Fibroblast of lung (primary cell): ENCODE data around the gene GSTT2. TPM values are rescaled to one million over a fixed set of nuclear protein-coding genes. Genes with fewer than 3 reads are reported as not detected.
"Not testable (repeated sequence)": the region's sequence is repeated elsewhere in the genome, so short reads cannot be mapped to it uniquely, and the experiment has no call there.

Experiments
- DNase-seq, 2 donors: peaks; one replicate each; pipeline versions ENCODE4 v3.0.0 to v3.0.0-alpha.2; 2010; ENCODE audit warnings: low read depth in 2 of 2
- H2AFZ ChIP-seq: 2 replicates; pipeline ENCODE4 v1.5.1; 2012; ENCODE audit warnings: low read length, control low read depth, inconsistent platforms
- H3K27ac ChIP-seq: 2 replicates; pipeline ENCODE4 v1.5.1; 2011; ENCODE audit warnings: low read length, control low read depth; ENCODE audit not compliant: insufficient read depth
- H3K27me3 ChIP-seq: 2 replicates; pipeline ENCODE4 v1.5.1; 2011; ENCODE audit warnings: mild to moderate bottlenecking, low read length; ENCODE audit not compliant: control insufficient read depth, insufficient read depth
- H3K36me3 ChIP-seq: 2 replicates; pipeline ENCODE4 v1.5.1; 2011; ENCODE audit warnings: low read length; ENCODE audit not compliant: control insufficient read depth, insufficient read depth
- H3K4me1 ChIP-seq: 2 replicates; pipeline ENCODE4 v1.5.1; 2011; ENCODE audit warnings: low read length; ENCODE audit not compliant: control insufficient read depth, insufficient read depth; ENCODE audit errors: extremely low read depth
- H3K4me2 ChIP-seq: 2 replicates; pipeline ENCODE4 v1.5.1; 2011; ENCODE audit warnings: low read length, control low read depth; ENCODE audit not compliant: insufficient read depth; ENCODE audit errors: extremely low read depth
- H3K4me3 ChIP-seq, 4 experiments: fragments of 200-600 bp in 1 of 4; sonication (generic) in 1 of 4; replicated peaks in 1 of 4; 2 replicates each; pipeline ENCODE4 v1.5.1; 2011 to 2016; ENCODE audit warnings: low read length in 4 of 4, low read depth in 3 of 4, mild to moderate bottlenecking in 3 of 4, control low read depth in 2 of 4, inconsistent platforms in 1 of 4, mixed read lengths in 1 of 4; ENCODE audit not compliant: insufficient read depth in 1 of 4; ENCODE audit errors: control extremely low read depth in 1 of 4
- H3K79me2 ChIP-seq: 2 replicates; pipeline ENCODE4 v1.5.1; 2012; ENCODE audit warnings: mild to moderate bottlenecking, low read length, inconsistent platforms; ENCODE audit not compliant: control insufficient read depth, insufficient read depth
- H3K9ac ChIP-seq: 2 replicates; pipeline ENCODE4 v1.5.1; 2011; ENCODE audit warnings: mild to moderate bottlenecking, low read length, control low read depth; ENCODE audit not compliant: insufficient read depth
- H3K9me3 ChIP-seq: 2 replicates; pipeline ENCODE4 v1.5.1; 2012; ENCODE audit warnings: low read depth, low read length; ENCODE audit not compliant: control insufficient read depth, insufficient read depth
- H4K20me1 ChIP-seq: 2 replicates; pipeline ENCODE4 v1.5.1; 2011; ENCODE audit warnings: low read length; ENCODE audit not compliant: control insufficient read depth, insufficient read depth; ENCODE audit errors: extremely low read depth
- CTCF ChIP-seq, 2 donors: IDR thresholded peaks in 1 of 2; conservative IDR thresholded peaks in 1 of 2; 1 replicate in 1 of 2; 2 replicates in 1 of 2; pipeline ENCODE4 v1.5.1; 2011 to 2012; ENCODE audit warnings: low read length in 2 of 2, control low read depth in 1 of 2, inconsistent platforms in 1 of 2, low read depth in 1 of 2, mild to moderate bottlenecking in 1 of 2
- EZH2 ChIP-seq: IDR thresholded peaks from 2 replicates; pipeline ENCODE4 v1.5.1; 2012; ENCODE audit warnings: low read length, control low read depth, mild to moderate bottlenecking; ENCODE audit errors: missing control alignments
- polyA minus RNA-seq: library from RNA; depleted of rRNA, polyadenylated mRNA; stranded (reverse); fragments of >200 nt; gene quantifications from 2 replicates; pipeline ENCODE4 v1.2.3, GENCODE V29; 2011; ENCODE audit warnings: low replicate concordance
- polyA plus RNA-seq, 2 donors: library from polyadenylated mRNA; depleted of rRNA in 1 of 2; stranded (reverse) in 1 of 2; unstranded in 1 of 2; fragments of >200 nt; gene quantifications; 2 replicates each; pipeline ENCODE4 v1.2.1, GENCODE V29; 2011 to 2012; ENCODE audit warnings: missing spikeins in 1 of 2
- total RNA-seq: library from RNA; depleted of rRNA; stranded (reverse); fragments of >200 nt; gene quantifications from 2 replicates; pipeline ENCODE4 v1.2.1, GENCODE V29; 2014

The GSTT2 gene
- total RNA-seq (0.33 TPM in 1 of 2 replicates, not detected in the other), polyA plus RNA-seq (1.9 and 2.4 TPM in 2 replicates), polyA minus RNA-seq (1.2 TPM in 1 of 2 replicates, not detected in the other)
- 2.7 and 2.8 TPM in 2 replicates for polyA plus RNA-seq (2012)

- H3K36me3 ChIP-seq, H3K27me3 ChIP-seq, H3K4me3 ChIP-seq, H2AFZ ChIP-seq, H4K20me1 ChIP-seq, H3K27ac ChIP-seq, H3K4me1 ChIP-seq, H3K9me3 ChIP-seq, H3K9ac ChIP-seq, H3K4me2 ChIP-seq, H3K79me2 ChIP-seq, DNase-seq: not testable (repeated sequence)
These were observed at the start of gene GSTT2 for GRCh38 chr22:23979557-23980240. TSS of gene GSTT2 (plus strand) at chr22:23980134.

GRCh38 chr22:23938328-23939016 is 41.5 kb upstream of the GSTT2 start:
- Histone ChIP-seq H3K27ac (no peak overlapping the region), H3K79me2 (no peaks in the 10 kb centered on the region), H3K9ac (no peak overlapping the region), H3K36me3 (no peaks in the 10 kb centered on the region), H2AFZ (no peak overlapping the region), H3K4me1 (no peaks in the 10 kb centered on the region), H3K9me3 (no peaks in the 10 kb centered on the region), H3K27me3 (no peaks in the 10 kb centered on the region), H3K4me2 (no peak overlapping the region), H4K20me1 (no peaks in the 10 kb centered on the region), H3K4me3 (no peak overlapping the region)
- no peak for DNase-seq
- no peak for TF ChIP-seq EZH2
- no peak for TF ChIP-seq CTCF (conservative IDR thresholded peaks at IDR 0.05 in 1 of 2, IDR thresholded peaks at IDR 0.05 in 1 of 2; ENCODE audit: low read depth in 1 of 2, low read length in 2 of 2)

GRCh38 chr22:23939017-23939357 is 40.9 kb upstream of the GSTT2 start:
- Histone ChIP-seq H3K9ac (no peak overlapping the region), H4K20me1 (no peaks in the 10 kb centered on the region), H3K4me1 (no peaks in the 10 kb centered on the region), H2AFZ (no peak overlapping the region), H3K4me3 (no peak overlapping the region), H3K27ac (no peak overlapping the region), H3K4me2 (no peak overlapping the region), H3K9me3 (no peaks in the 10 kb centered on the region), H3K27me3 (no peaks in the 10 kb centered on the region), H3K36me3 (no peaks in the 10 kb centered on the region), H3K79me2 (no peaks in the 10 kb centered on the region)
- TF ChIP-seq EZH2 (no peak), CTCF (conservative IDR thresholded peaks at IDR 0.05 in 1 of 2, IDR thresholded peaks at IDR 0.05 in 1 of 2; ENCODE audit: low read depth in 1 of 2, low read length in 2 of 2) (no peak)
- DNase-seq = no peak

GRCh38 chr22:23940166-23940565 is 39.8 kb upstream of the GSTT2 start:
- not testable (repeated sequence) for H3K4me1 ChIP-seq, H3K36me3 ChIP-seq, H4K20me1 ChIP-seq, DNase-seq, H3K27me3 ChIP-seq, H3K79me2 ChIP-seq, H3K4me2 ChIP-seq, H3K4me3 ChIP-seq, H3K9me3 ChIP-seq, H3K27ac ChIP-seq, H2AFZ ChIP-seq, H3K9ac ChIP-seq

GRCh38 chr22:23947391-23947790 is 32.5 kb upstream of the GSTT2 start:
- H3K4me3 ChIP-seq, H3K27ac ChIP-seq, H4K20me1 ChIP-seq, H3K27me3 ChIP-seq, H3K79me2 ChIP-seq, H3K4me1 ChIP-seq, DNase-seq, H3K36me3 ChIP-seq, H3K9me3 ChIP-seq, H3K9ac ChIP-seq, H3K4me2 ChIP-seq, H2AFZ ChIP-seq: not testable (repeated sequence)
